Lower lobe of right lung (tissue), 2 donors: ENCODE measurements around the gene MMP10. TPM values are rescaled to one million over a fixed set of nuclear protein-coding genes. Genes with fewer than 3 reads are reported as not detected.

Experiments used
- ATAC-seq, 2 donors: fragments of 200-7000 bp; cut with Tn5 transposase; one replicate each; pipeline ENCODE4 v1.9.1; 2020 to 2022; ENCODE audit warnings: mild to moderate bottlenecking in 2 of 2, moderate library complexity in 2 of 2
- DNase-seq: peaks from one replicate; pipeline ENCODE4 v3.0.0-alpha.2; 2020
- H3K27ac ChIP-seq: fragments of 200-600 bp; one replicate; pipeline ENCODE4 v1.8.0; 2022
- H3K27me3 ChIP-seq: fragments of 200-600 bp; one replicate; pipeline ENCODE4 v1.8.0; 2022; ENCODE audit warnings: low read depth
- H3K36me3 ChIP-seq: fragments of 200-600 bp; one replicate; pipeline ENCODE4 v1.8.0; 2022; ENCODE audit warnings: mild to moderate bottlenecking
- H3K4me1 ChIP-seq: fragments of 200-600 bp; one replicate; pipeline ENCODE4 v1.8.0; 2022
- H3K4me3 ChIP-seq: fragments of 200-600 bp; one replicate; pipeline ENCODE4 v1.8.0; 2022; ENCODE audit warnings: mild to moderate bottlenecking
- H3K9me3 ChIP-seq: fragments of 200-600 bp; one replicate; pipeline ENCODE4 v1.8.0; 2022
- CTCF ChIP-seq: fragments of 200-600 bp; IDR thresholded peaks from one replicate; pipeline ENCODE4 v1.8.0; 2022; ENCODE audit warnings: antibody characterized with exemption, mild to moderate bottlenecking
- intact Hi-C: fragments of 100-400 bp; cut with DNase I; formaldehyde crosslinking; loops from one replicate; pipeline ENCODE4 v1.11.0; 2022
- total RNA-seq: library from RNA; stranded (reverse); fragmentation: NEBNext Ultra II Directional; extraction: Animal tissue kit (Norgen Biotek cat#: 25700); gene quantifications from one replicate; pipeline ENCODE4 v1.2.1, GENCODE V29; 2021
- donor health status: DM: no; HTN: yes; CAD: no; lungs with severe emphysema.

Gene MMP10
- total RNA-seq, 1 donor from 2014 or later: not detected

DNA sequence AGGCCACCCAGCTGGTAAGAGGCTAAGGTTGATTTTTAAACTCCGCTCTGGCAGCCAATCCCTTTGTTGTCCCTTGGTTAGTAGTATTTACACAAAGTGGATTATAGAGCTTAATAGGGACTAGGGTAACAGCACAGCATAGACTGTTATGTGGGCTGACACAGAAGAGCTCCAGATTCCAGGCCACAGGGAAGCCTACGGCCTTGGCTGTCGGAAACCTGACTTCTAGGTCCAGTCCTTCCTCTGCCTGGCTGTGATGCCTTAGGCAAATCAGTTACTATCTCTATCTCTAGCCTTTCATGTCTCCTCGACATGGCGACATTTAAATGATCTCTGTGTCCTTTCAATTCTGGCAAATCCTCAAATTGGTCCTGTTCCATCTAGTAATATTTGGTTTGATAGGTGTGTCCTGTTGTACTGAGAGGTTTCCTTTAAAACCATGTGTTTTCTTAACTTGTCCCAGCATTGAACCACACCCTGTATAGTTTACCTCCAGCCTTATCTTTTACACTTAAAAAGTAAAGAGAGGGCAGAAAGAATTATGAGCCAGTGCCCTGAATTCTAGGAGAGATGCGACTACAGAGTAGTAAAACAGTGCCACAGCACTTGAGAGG is 13.4 kb upstream of the MMP10 start:
- H3K4me3 ChIP-seq: no peak overlapping the region
- no peaks in the 10 kb centered on the region for H3K9me3 ChIP-seq
- DNase-seq: no peak
- no peaks in the 10 kb centered on the region for H3K4me1 ChIP-seq
- no peak for TF ChIP-seq CTCF
- H3K36me3 ChIP-seq: no peaks in the 10 kb centered on the region
- ATAC-seq: no peak
- no peaks in the 10 kb centered on the region for H3K27me3 ChIP-seq
- H3K27ac ChIP-seq: no peak overlapping the region
- intact Hi-C loops: no loop called here

GRCh38 chr11:102792604-102793003 is 12.2 kb upstream of the MMP10 start:
- Histone ChIP-seq H3K4me1 (no peaks in the 10 kb centered on the region), H3K27me3 (no peaks in the 10 kb centered on the region), H3K27ac (no peak overlapping the region), H3K9me3 (no peaks in the 10 kb centered on the region), H3K4me3 (no peak overlapping the region), H3K36me3 (no peaks in the 10 kb centered on the region)
- DNase-seq (no peak), ATAC-seq (no peak)
- no peak for TF ChIP-seq CTCF
- intact Hi-C loops: no loop called here

GRCh38 chr11:102791271-102792036 is 11.0 kb upstream of the MMP10 start:
- no peaks in the 10 kb centered on the region for H3K4me1 ChIP-seq
- H3K4me3 ChIP-seq: no peak overlapping the region
- no peak for DNase-seq
- no peak for ATAC-seq
- H3K36me3 ChIP-seq: no peaks in the 10 kb centered on the region
- TF ChIP-seq CTCF: no peak
- H3K27me3 ChIP-seq: no peaks in the 10 kb centered on the region
- H3K9me3 ChIP-seq: no peaks in the 10 kb centered on the region
- intact Hi-C loops: no loop called here
- H3K27ac ChIP-seq: no peak overlapping the region

- H3K4me1 ChIP-seq: no peaks in the 10 kb centered on the region
- no peak overlapping the region for H3K27ac ChIP-seq
- no peaks in the 10 kb centered on the region for H3K36me3 ChIP-seq
- H3K9me3 ChIP-seq: no peaks in the 10 kb centered on the region
- intact Hi-C loops: no loop called here
- no peaks in the 10 kb centered on the region for H3K27me3 ChIP-seq
- TF ChIP-seq CTCF: no peak
- ATAC-seq: no peak
- H3K4me3 ChIP-seq: no peak overlapping the region
- no peak for DNase-seq
Measured at GRCh38 chr11:102788334-102788995, 8.0 kb upstream of the MMP10 start.

GRCh38 chr11:102784380-102784779 is 4.0 kb upstream of the MMP10 start:
- no peaks in the 10 kb centered on the region for H3K27me3 ChIP-seq
- H3K9me3 ChIP-seq: no peaks in the 10 kb centered on the region
- no peaks in the 10 kb centered on the region for H3K36me3 ChIP-seq
- H3K4me1 ChIP-seq: no peaks in the 10 kb centered on the region
- DNase-seq: no peak
- ATAC-seq: no peak
- TF ChIP-seq CTCF: no peak
- H3K27ac ChIP-seq: no peak overlapping the region
- H3K4me3 ChIP-seq: no peak overlapping the region
- intact Hi-C loops: no loop called here
